Measurements from ENCODE around the gene ERBIN. TPM values are rescaled to one million over a fixed set of nuclear protein-coding genes. Genes with fewer than 3 reads are reported as not detected.

Gene ERBIN
- total and polyA plus RNA-seq, 2 of the 4 experiments (the other 2 are of a cell fraction), result 25.8 to 70.1 TPM

GRCh38 chr5:65932676-65933075 is 6.3 kb downstream of the ERBIN start:
- H3K27me3 ChIP-seq (ENCODE audit: control insufficient read depth, insufficient read depth, low read length), result no peaks in the 10 kb centered on the region
- H4K91ac ChIP-seq (ENCODE audit: insufficient read depth, low read depth, low read length), result no peak overlapping the region
- ChIA-PET CTCF (interaction anchor here (1.1 kb wide), 1 partner anchor 189 kb away, joined by 6 read pairs; no protein-coding TSS in a partner anchor), POLR2A (ENCODE audit: unreplicated experiment) (no interaction called here)
- in situ Hi-C loops (cut with MboI; ENCODE audit: low sequenced_read_pairs), result no loop called here
- no CpG with 5 or more reads among the region's 4 CpGs for whole genome bisulfite sequencing, 2 experiments (ENCODE audit: extremely low coverage in 2 of 2, insufficient read length in 1 of 2)
- no peak overlapping the region for H3K27ac ChIP-seq (ENCODE audit: insufficient read depth, low read length)
- intact Hi-C loops (cut with micrococcal nuclease), result no loop called here
- no peak overlapping the region for H3K4me3 ChIP-seq (ENCODE audit: insufficient read depth, low read depth, low read length)
- no peak overlapping the region for H2BK20ac ChIP-seq (ENCODE audit: low read depth, low read length)
- H2AK5ac ChIP-seq (ENCODE audit: low read depth, low read length), result no peak overlapping the region
- H4K8ac ChIP-seq (ENCODE audit: low read depth in 2 of 2, low read length in 2 of 2), result no peak overlapping the region
- no peak overlapping the region for H3K23ac ChIP-seq (ENCODE audit: low read depth, low read length)
- H3K9ac ChIP-seq (ENCODE audit: low read depth, low read length), result no peak overlapping the region
- H3K9me1 ChIP-seq (ENCODE audit: insufficient read depth, low read length), result no peaks in the 10 kb centered on the region
- ATAC-seq (ENCODE audit: low read depth), result no peak
- H3K36me3 ChIP-seq (ENCODE audit: control insufficient read depth, insufficient read depth, low read length), result peaks cover 8% of the 10 kb centered on the region
- no peak overlapping the region for H3K14ac ChIP-seq (replicated peaks; ENCODE audit: low read depth, low read length)
- no TSS peak for BruUV-seq (replicated peaks)
- TF ChIP-seq MXI1 (IDR thresholded peaks at IDR 0.05; ENCODE audit: borderline replicate concordance, low read depth, low read length) (no peak), MAFK (IDR thresholded peaks at IDR 0.05; ENCODE audit: low read depth, low read length) (no peak), FOS (IDR thresholded peaks at IDR 0.05; ENCODE audit: low read depth, low read length) (no peak), MAZ (IDR thresholded peaks at IDR 0.05; ENCODE audit: borderline replicate concordance, low read depth, low read length) (no peak), RCOR1 (IDR thresholded peaks at IDR 0.05; ENCODE audit: insufficient replicate concordance, low read length) (no peak), NFE2L2 (IDR thresholded peaks at IDR 0.05; ENCODE audit: low read depth, low read length) (no peak)
- no peak overlapping the region for H3K18ac ChIP-seq (ENCODE audit: low read depth, low read length)
- H3K4me2 ChIP-seq (ENCODE audit: low read depth, low read length), result peak overlapping the region; percentile 31
- no peak overlapping the region for H2BK15ac ChIP-seq (ENCODE audit: low read depth, low read length)
- no peak overlapping the region for H2BK120ac ChIP-seq (ENCODE audit: low read depth, low read length)
- no peak overlapping the region for H4K5ac ChIP-seq (ENCODE audit: low read depth, low read length)
- H2BK5ac ChIP-seq (ENCODE audit: low read depth, low read length, poor library complexity, severe bottlenecking), result no peak overlapping the region
- no peak overlapping the region for H3K56ac ChIP-seq (ENCODE audit: extremely low read depth, insufficient read depth, low read length)
- dilution Hi-C loops (cut with HindIII; ENCODE audit: low sequenced_read_pairs, unreplicated experiment), result no loop called here
- no peak for DNase-seq
- H2AFZ ChIP-seq (replicated peaks; ENCODE audit: low read length, poor library complexity), result no peak overlapping the region
- no peaks in the 10 kb centered on the region for H3K9me3 ChIP-seq (ENCODE audit: control insufficient read depth, insufficient read depth, low read length)
- no peak overlapping the region for H2AK9ac ChIP-seq (replicated peaks; ENCODE audit: low read depth, low read length, poor library complexity)
- no peak overlapping the region for H3K4ac ChIP-seq (ENCODE audit: low read depth, low read length)
- peaks cover 0 to 4% of the 10 kb centered on the region in 2 experiments; a peak in 1 of 4 replicates for H3K79me1 ChIP-seq (ENCODE audit: low read depth in 1 of 2, low read length in 2 of 2)
- H3K4me1 ChIP-seq (ENCODE audit: control insufficient read depth, insufficient read depth, low read length), result peaks cover 7% of the 10 kb centered on the region; the same call in 1 of the 2 replicates
- H4K20me1 ChIP-seq (ENCODE audit: insufficient read depth, low read length), result peaks cover 83% of the 10 kb centered on the region
